ENCODE results near the gene SAFB. TPM values are rescaled to one million over a fixed set of nuclear protein-coding genes. Genes with fewer than 3 reads are reported as not detected.

Gene SAFB
- total RNA-seq, 4 donors from 2014 or later: 40.5 to 80.1 (median 59.2) TPM

DNA sequence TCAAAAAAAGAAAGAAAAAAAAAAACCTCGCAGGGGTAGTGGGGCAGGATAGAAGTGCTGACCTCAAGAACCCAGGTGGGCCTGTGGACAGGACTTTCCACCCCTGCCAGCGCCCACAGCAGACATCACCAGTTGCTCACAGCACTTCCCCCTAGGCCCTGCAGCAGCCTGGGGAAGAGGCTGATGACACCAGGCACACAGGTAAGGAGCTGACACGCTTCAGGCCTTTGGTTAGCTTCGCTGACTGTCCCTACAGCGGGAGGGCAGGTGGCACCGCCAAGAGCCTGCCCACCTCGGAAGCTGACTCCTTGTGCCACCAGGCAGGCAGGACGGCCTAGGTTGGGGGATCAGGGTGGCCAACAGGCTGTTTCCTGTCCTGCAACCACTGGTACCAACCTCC is 88.1 kb downstream of the SAFB start:
- H3K36me3 ChIP-seq: peaks cover 33 to 84% (median 54%) of the 10 kb centered on the region in 3 donors
- TF ChIP-seq, protein P1, sequence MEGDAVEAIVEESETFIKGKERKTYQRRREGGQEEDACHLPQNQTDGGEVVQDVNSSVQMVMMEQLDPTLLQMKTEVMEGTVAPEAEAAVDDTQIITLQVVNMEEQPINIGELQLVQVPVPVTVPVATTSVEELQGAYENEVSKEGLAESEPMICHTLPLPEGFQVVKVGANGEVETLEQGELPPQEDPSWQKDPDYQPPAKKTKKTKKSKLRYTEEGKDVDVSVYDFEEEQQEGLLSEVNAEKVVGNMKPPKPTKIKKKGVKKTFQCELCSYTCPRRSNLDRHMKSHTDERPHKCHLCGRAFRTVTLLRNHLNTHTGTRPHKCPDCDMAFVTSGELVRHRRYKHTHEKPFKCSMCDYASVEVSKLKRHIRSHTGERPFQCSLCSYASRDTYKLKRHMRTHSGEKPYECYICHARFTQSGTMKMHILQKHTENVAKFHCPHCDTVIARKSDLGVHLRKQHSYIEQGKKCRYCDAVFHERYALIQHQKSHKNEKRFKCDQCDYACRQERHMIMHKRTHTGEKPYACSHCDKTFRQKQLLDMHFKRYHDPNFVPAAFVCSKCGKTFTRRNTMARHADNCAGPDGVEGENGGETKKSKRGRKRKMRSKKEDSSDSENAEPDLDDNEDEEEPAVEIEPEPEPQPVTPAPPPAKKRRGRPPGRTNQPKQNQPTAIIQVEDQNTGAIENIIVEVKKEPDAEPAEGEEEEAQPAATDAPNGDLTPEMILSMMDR (IDR thresholded peaks at IDR 0.05): no peak
- TF ChIP-seq POLR2A (IDR thresholded peaks at IDR 0.05): no peak
- intact Hi-C loops (cut with DNase I): no loop called here
- H3K9me3 ChIP-seq: no peaks in the 10 kb centered on the region
- 75 to 93% methylated on average over 2 of the region's 8 CpGs for WGBS, 2 donors
- H3K4me1 ChIP-seq: peaks cover 0 to 4% (median 0%) of the 10 kb centered on the region in 3 donors
- H3K4me3 ChIP-seq: no peak overlapping the region
- no peak for DNase-seq
- no peak overlapping the region for H3K27ac ChIP-seq
- no peaks in the 10 kb centered on the region for H3K27me3 ChIP-seq

DNA sequence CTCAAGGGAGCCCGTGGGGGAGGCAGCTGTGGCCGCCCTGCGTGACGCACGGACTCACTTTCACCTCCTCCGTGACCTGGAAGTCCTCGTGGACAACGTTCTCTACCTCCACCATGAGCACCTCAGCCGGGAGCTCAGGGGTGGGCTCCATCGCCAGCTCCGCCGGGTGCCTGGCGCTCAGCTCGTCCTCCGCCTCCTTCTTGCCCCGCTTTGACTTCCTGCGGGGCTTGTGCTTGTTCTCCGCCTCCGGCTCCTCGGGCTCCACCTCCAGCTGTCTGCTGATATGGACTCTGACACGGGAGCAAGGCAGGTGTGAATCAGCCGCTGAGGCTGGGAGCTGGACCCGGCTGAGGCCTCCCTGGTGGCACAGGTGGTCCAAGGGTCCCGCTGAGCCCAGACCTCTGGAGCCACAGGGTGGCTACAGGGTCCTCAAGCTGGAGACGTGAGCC is 88.9 kb downstream of the SAFB start:
- TF ChIP-seq, protein P1 (IDR thresholded peaks at IDR 0.05): no peak
- no peak for TF ChIP-seq POLR2A (IDR thresholded peaks at IDR 0.05)
- peaks cover 0 to 7% (median 0%) of the 10 kb centered on the region in 3 donors for H3K4me1 ChIP-seq
- H3K9me3 ChIP-seq: no peaks in the 10 kb centered on the region
- no peaks in the 10 kb centered on the region for H3K27me3 ChIP-seq
- H3K4me3 ChIP-seq: no peak overlapping the region
- 88 to 90% methylated on average over 20 to 21 of the region's 25 CpGs for WGBS, 2 donors
- DNase-seq: no peak
- H3K27ac ChIP-seq: no peak overlapping the region
- H3K36me3 ChIP-seq: peaks cover 28 to 78% (median 47%) of the 10 kb centered on the region in 3 donors
- intact Hi-C loops (cut with DNase I): no loop called here

DNA sequence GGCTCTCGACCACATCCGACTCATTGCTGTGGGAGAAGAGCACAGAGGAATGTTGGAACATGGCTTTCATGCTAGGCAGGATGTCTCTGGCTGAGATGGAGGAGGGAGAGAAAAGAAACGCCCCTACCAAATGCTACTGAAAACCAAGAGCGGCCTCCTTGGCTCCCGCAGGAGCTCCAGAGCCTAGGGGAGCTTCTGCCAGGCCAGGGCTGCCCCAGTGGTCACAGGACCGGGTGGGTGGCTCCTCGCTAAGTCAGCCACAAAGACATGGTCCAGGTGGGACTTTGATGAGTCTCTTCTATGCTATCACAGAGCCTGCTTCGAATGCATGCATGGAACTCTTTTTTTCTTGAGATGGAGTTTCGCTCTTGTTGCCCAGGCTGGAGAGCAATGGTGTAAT is 90.3 kb downstream of the SAFB start:
- H3K27ac ChIP-seq: no peak overlapping the region
- DNase-seq: no peak
- peaks cover 3 to 22% (median 6%) of the 10 kb centered on the region in 3 donors for H3K4me1 ChIP-seq
- H3K9me3 ChIP-seq: no peaks in the 10 kb centered on the region
- H3K36me3 ChIP-seq: peaks cover 23 to 73% (median 34%) of the 10 kb centered on the region in 3 donors
- no peak for TF ChIP-seq POLR2A (IDR thresholded peaks at IDR 0.05)
- H3K27me3 ChIP-seq: no peaks in the 10 kb centered on the region
- 95 to 98% methylated on average over 7 to 8 of the region's 9 CpGs for WGBS, 2 donors
- intact Hi-C loops (cut with DNase I): no loop called here
- H3K4me3 ChIP-seq: no peak overlapping the region

DNA sequence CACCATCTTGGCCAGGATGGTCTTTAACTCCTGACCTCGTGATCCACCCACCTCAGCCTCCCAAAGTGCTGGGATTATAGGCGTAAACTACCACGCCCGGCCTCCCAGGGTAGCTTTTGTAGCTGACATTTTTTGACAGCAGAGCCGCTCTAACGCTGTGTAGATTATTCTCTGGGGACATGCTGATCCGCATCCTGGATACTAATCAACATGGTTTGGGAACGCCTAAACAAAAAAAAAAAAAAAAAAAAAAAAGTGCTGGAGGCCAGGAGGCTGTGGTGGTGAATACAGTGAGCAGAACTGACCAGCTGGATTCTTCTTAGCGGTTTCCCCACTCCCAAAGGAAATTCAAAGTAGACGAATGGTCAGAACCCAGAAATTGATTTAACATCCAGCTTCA is 91.9 kb downstream of the SAFB start:
- no peak overlapping the region for H3K27ac ChIP-seq
- H3K27me3 ChIP-seq: no peaks in the 10 kb centered on the region
- H3K9me3 ChIP-seq: no peaks in the 10 kb centered on the region
- intact Hi-C loops (cut with DNase I): no loop called here
- peaks cover 23 to 58% (median 34%) of the 10 kb centered on the region in 3 donors for H3K36me3 ChIP-seq
- no peak overlapping the region for H3K4me3 ChIP-seq
- TF ChIP-seq, protein P1 (IDR thresholded peaks at IDR 0.05): no peak
- TF ChIP-seq POLR2A (IDR thresholded peaks at IDR 0.05): no peak
- H3K4me1 ChIP-seq: peaks cover 16 to 37% (median 16%) of the 10 kb centered on the region in 3 donors
- DNase-seq: no peak
- 80 to 82% methylated on average over 6 to 7 of the region's 10 CpGs for WGBS, 2 donors

DNA sequence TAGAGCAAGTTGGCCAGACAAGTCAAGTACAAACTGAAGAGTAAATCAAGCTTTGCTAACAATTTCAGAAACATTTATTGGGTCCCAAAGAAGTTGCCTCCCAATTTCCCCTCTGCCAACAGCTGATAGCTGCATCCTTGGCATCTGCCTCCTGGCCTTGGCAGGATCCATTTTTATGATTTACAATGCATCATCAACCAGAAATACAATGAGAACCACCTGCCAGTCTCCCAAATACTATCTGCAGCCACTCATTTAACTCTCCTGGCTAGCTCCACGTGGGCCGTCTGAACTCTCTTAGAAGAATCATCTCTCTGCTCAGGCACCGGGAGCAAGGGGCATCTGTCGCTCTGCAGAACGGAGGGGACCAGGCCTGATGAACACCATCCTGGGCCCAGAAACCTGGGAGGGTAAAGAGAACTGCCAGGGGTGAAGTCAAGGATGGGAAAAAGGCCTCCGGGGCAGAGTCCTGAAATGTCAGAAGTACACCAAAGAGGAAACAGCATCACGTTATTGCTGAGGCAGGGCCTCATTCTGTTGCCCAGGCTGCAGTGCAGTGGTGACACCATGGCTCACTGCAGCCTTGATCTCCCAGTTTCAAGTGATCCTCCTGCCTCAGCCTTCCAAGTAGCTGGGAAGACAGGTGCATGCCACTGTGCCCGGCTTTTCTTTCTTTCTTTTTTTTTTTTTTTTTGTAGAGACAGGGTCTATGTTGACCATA is 94.5 kb downstream of the SAFB start:
- TF ChIP-seq POLR2A (IDR thresholded peaks at IDR 0.05): no peak
- TF ChIP-seq, protein P1 (IDR thresholded peaks at IDR 0.05): no peak
- no peaks in the 10 kb centered on the region for H3K27me3 ChIP-seq
- H3K36me3 ChIP-seq: peaks cover 7 to 32% (median 17%) of the 10 kb centered on the region in 3 donors
- peaks cover 16 to 45% (median 16%) of the 10 kb centered on the region in 3 donors for H3K4me1 ChIP-seq
- no peak for DNase-seq
- H3K4me3 ChIP-seq: no peak overlapping the region
- H3K9me3 ChIP-seq: no peaks in the 10 kb centered on the region
- 80% methylated on average over 4 to 6 of the region's 8 CpGs for WGBS, 2 donors
- intact Hi-C loops (cut with DNase I): no loop called here
- H3K27ac ChIP-seq: no peak overlapping the region

Small RNAs within 50 kb of the gene (small RNA-seq; reads per million reads assigned to genes)
- 0 reads per million in 4 donors for gene SNRPEP4

Other genes starting within 250 kb of the SAFB start
- gene ZNRF4, start 167.7 kb upstream of the SAFB start, total RNA-seq: not detected
- 10 to 100 TPM; 19.6 to 44.2 (median 28.0) TPM for gene TINCR, start 55.1 kb upstream of the SAFB start, total RNA-seq
- 10 to 100 TPM; 11.6 to 47.3 (median 32.1) TPM for gene SAFB2, start 307 bp upstream of the SAFB start, total RNA-seq
- gene MICOS13, start 57.4 kb downstream of the SAFB start, total RNA-seq: 10 to 100 TPM; 34.0 to 76.3 (median 48.8) TPM
- gene HSD11B1L, start 57.9 kb downstream of the SAFB start, total RNA-seq: 1 to 10 TPM; 1.9 to 9.4 (median 8.3) TPM
- gene RPL36, start 67.2 kb downstream of the SAFB start, total RNA-seq: 1,000 to 10,000 TPM in 2 of 4 donors, 100 to 1,000 TPM in 2; 572 to 1,565 (median 1,059) TPM
- gene LONP1, start 97.1 kb downstream of the SAFB start, total RNA-seq: 10 to 100 TPM; 38.0 to 68.5 (median 51.2) TPM
- under 1 TPM in 1 of 4 donors, not detected in 3; 0.19 TPM for gene CATSPERD, start 97.6 kb downstream of the SAFB start, total RNA-seq
- 1 to 10 TPM; 1.3 to 5.0 (median 2.1) TPM for gene PRR22, start 161.7 kb downstream of the SAFB start, total RNA-seq
- 10 to 100 TPM; 19.2 to 45.8 (median 39.4) TPM for gene DUS3L, start 168.1 kb downstream of the SAFB start, total RNA-seq
- gene NRTN, start 182.0 kb downstream of the SAFB start, total RNA-seq: 1 to 10 TPM; 1.1 to 3.8 (median 1.4) TPM
- gene FUT6, start 216.6 kb downstream of the SAFB start, total RNA-seq: 100 to 1,000 TPM in 1 of 4 donors, 10 to 100 TPM in 3; 40.6 to 160 (median 68.9) TPM
- 100 to 1,000 TPM in 2 of 4 donors, 10 to 100 TPM in 2; 51.7 to 145 (median 84.8) TPM for gene FUT3, start 228.4 kb downstream of the SAFB start, total RNA-seq
- gene FUT5, start 247.5 kb downstream of the SAFB start, total RNA-seq: not detected

Measured in esophagus squamous epithelium (tissue), 5 donors.